Loucy (cell line): ENCODE results near the gene KIAA1549.

Experiments used
- H2AFZ ChIP-seq: fragments of 200-600 bp; sonication (generic); 2 replicates; pipeline ENCODE4 v1.6.0; 2016; ENCODE audit warnings: antibody characterized with exemption, mild to moderate bottlenecking, low read length, moderate library complexity
- H3F3A ChIP-seq: fragments of 200-600 bp; 2 replicates; pipeline ENCODE4 v1.6.0; 2016; ENCODE audit warnings: antibody characterized with exemption, low read depth, mild to moderate bottlenecking
- H3K27me3 ChIP-seq: fragments of 200-600 bp; sonication (generic); 2 replicates; pipeline ENCODE4 v1.6.1; 2014; ENCODE audit warnings: low read length, mild to moderate bottlenecking; ENCODE audit not compliant: insufficient read depth, poor library complexity, severe bottlenecking
- H3K36me3 ChIP-seq: fragments of 200-600 bp; sonication (generic); 2 replicates; pipeline ENCODE4 v1.6.1; 2016; ENCODE audit warnings: low read length; ENCODE audit not compliant: insufficient read depth
- H3K4me1 ChIP-seq: fragments of 200-600 bp; sonication (generic); 2 replicates; pipeline ENCODE4 v1.5.1; 2014; ENCODE audit warnings: low read length, mild to moderate bottlenecking; ENCODE audit not compliant: insufficient read depth, poor library complexity, severe bottlenecking
- H3K4me2 ChIP-seq: fragments of 200-600 bp; sonication (generic); 2 replicates; pipeline ENCODE4 v1.6.0; 2014; ENCODE audit warnings: antibody characterized with exemption, low read length, low read depth, mild to moderate bottlenecking; ENCODE audit not compliant: poor library complexity, severe bottlenecking
- H3K4me3 ChIP-seq: fragments of 200-600 bp; sonication (generic); 2 replicates; pipeline ENCODE4 v1.5.1; 2014; ENCODE audit warnings: low read length, mild to moderate bottlenecking, mixed read lengths; ENCODE audit not compliant: poor library complexity, severe bottlenecking
- H3K79me2 ChIP-seq: fragments of 200-600 bp; sonication (generic); 2 replicates; pipeline ENCODE4 v1.6.1; 2014; ENCODE audit warnings: low read length; ENCODE audit not compliant: insufficient read depth
- H3K9ac ChIP-seq: fragments of 200-600 bp; sonication (generic); 2 replicates; pipeline ENCODE4 v1.6.0; 2014; ENCODE audit warnings: mild to moderate bottlenecking, low read depth, low read length, moderate library complexity; ENCODE audit not compliant: poor library complexity, severe bottlenecking
- H3K9me2 ChIP-seq: fragments of 200-600 bp; sonication (generic); replicated peaks from 2 replicates; pipeline ENCODE4 v1.6.1; 2016; ENCODE audit warnings: low read depth, low read length, mixed read lengths
- H3K9me3 ChIP-seq: fragments of 200-600 bp; sonication (generic); 2 replicates; pipeline ENCODE4 v1.6.1; 2014; ENCODE audit warnings: mild to moderate bottlenecking, antibody characterized with exemption, low read length, low read depth; ENCODE audit not compliant: insufficient read depth
- H4K20me1 ChIP-seq: fragments of 200-600 bp; sonication (generic); 2 replicates; pipeline ENCODE4 v1.6.0; 2014; ENCODE audit warnings: antibody characterized with exemption, low read length, mild to moderate bottlenecking; ENCODE audit not compliant: insufficient read depth, poor library complexity, severe bottlenecking
- CTCF ChIP-seq: fragments of 200-600 bp; sonication (generic); conservative IDR thresholded peaks from 2 replicates; pipeline ENCODE4 v1.5.1; 2014; ENCODE audit warnings: mild to moderate bottlenecking, antibody characterized with exemption, low read length
- EZH2phosphoT487 ChIP-seq: fragments of 200-600 bp; IDR thresholded peaks from 2 replicates; pipeline ENCODE4 v1.6.1; 2018; ENCODE audit warnings: antibody characterized with exemption, mild to moderate bottlenecking, moderate library complexity, borderline replicate concordance

Gene KIAA1549

GRCh38 chr7:138926241-138926612 is 55.0 kb downstream of the KIAA1549 start:
- no peaks in the 10 kb centered on the region for H3K27me3 ChIP-seq
- H3K36me3 ChIP-seq: no peaks in the 10 kb centered on the region
- H3K79me2 ChIP-seq: peaks cover 6% of the 10 kb centered on the region; the same call in 1 of the 2 replicates
- H3K4me1 ChIP-seq: peaks cover 5% of the 10 kb centered on the region
- no peak overlapping the region for H3K4me3 ChIP-seq
- no peaks in the 10 kb centered on the region for H4K20me1 ChIP-seq
- no peaks in the 10 kb centered on the region for H3F3A ChIP-seq
- H3K4me2 ChIP-seq: no peak overlapping the region
- H3K9ac ChIP-seq: no peak overlapping the region
- no peaks in the 10 kb centered on the region for H3K9me2 ChIP-seq
- no peak overlapping the region for H2AFZ ChIP-seq
- no peaks in the 10 kb centered on the region for H3K9me3 ChIP-seq
- TF ChIP-seq EZH2phosphoT487: no peak
- no peak for TF ChIP-seq CTCF

GRCh38 chr7:138924501-138925225 is 56.5 kb downstream of the KIAA1549 start:
- Histone ChIP-seq H3K9ac (no peak overlapping the region), H3K4me1 (peaks cover 12% of the 10 kb centered on the region), H3K27me3 (no peaks in the 10 kb centered on the region), H3K4me2 (no peak overlapping the region), H3F3A (no peaks in the 10 kb centered on the region), H3K4me3 (no peak overlapping the region), H3K9me3 (no peaks in the 10 kb centered on the region), H2AFZ (no peak overlapping the region), H3K9me2 (no peaks in the 10 kb centered on the region), H3K36me3 (no peaks in the 10 kb centered on the region), H4K20me1 (no peaks in the 10 kb centered on the region), H3K79me2 (peaks cover 6% of the 10 kb centered on the region; the same call in 1 of the 2 replicates)
- TF ChIP-seq CTCF: no peak
- TF ChIP-seq EZH2phosphoT487: no peak

- H3K79me2 ChIP-seq: peaks cover 6% of the 10 kb centered on the region; the same call in 1 of the 2 replicates
- no peaks in the 10 kb centered on the region for H3F3A ChIP-seq
- TF ChIP-seq CTCF (no peak), EZH2phosphoT487 (no peak)
Observed at GRCh38 chr7:138921277-138921676, 59.9 kb downstream of the KIAA1549 start.

More at GRCh38 chr7:138921277-138921676, 59.9 kb downstream of the KIAA1549 start:
- no peak overlapping the region for H2AFZ ChIP-seq
- H3K4me3 ChIP-seq: no peak overlapping the region
- H4K20me1 ChIP-seq: no peaks in the 10 kb centered on the region
- H3K4me1 ChIP-seq: peaks cover 14% of the 10 kb centered on the region
- no peaks in the 10 kb centered on the region for H3K9me3 ChIP-seq
- H3K27me3 ChIP-seq: no peaks in the 10 kb centered on the region
- no peaks in the 10 kb centered on the region for H3K9me2 ChIP-seq
- H3K4me2 ChIP-seq: no peak overlapping the region
- H3K9ac ChIP-seq: no peak overlapping the region
- peaks cover 28% of the 10 kb centered on the region; the same call in 1 of the 2 replicates for H3K36me3 ChIP-seq
